ENCODE measurements around the gene SEMA5A.

DNA sequence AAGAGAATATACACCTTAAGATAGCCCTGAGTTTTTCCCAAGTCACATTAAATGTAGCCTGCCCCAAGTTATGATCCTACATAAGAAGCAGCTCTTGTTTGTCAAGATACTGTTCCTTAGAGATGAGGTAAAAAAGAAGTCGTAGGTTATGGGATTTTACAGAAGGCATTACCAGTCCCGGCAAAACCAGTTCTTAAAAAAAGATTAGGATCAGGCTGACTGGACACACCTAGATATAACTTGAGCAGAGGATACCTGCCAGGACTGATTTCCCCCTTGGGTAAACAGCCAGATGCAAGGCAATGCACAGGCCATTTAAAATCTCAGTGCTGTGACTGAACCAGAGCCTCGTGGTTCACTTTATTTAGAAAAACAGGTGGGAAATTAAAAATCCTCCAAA is 14.1 kb upstream of the SEMA5A start:
- TF ChIP-seq, protein P1, sequence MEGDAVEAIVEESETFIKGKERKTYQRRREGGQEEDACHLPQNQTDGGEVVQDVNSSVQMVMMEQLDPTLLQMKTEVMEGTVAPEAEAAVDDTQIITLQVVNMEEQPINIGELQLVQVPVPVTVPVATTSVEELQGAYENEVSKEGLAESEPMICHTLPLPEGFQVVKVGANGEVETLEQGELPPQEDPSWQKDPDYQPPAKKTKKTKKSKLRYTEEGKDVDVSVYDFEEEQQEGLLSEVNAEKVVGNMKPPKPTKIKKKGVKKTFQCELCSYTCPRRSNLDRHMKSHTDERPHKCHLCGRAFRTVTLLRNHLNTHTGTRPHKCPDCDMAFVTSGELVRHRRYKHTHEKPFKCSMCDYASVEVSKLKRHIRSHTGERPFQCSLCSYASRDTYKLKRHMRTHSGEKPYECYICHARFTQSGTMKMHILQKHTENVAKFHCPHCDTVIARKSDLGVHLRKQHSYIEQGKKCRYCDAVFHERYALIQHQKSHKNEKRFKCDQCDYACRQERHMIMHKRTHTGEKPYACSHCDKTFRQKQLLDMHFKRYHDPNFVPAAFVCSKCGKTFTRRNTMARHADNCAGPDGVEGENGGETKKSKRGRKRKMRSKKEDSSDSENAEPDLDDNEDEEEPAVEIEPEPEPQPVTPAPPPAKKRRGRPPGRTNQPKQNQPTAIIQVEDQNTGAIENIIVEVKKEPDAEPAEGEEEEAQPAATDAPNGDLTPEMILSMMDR (IDR thresholded peaks at IDR 0.05; ENCODE audit: low read length): no peak
- TF ChIP-seq EZH2phosphoT487 (IDR thresholded peaks at IDR 0.05; ENCODE audit: low read length): no peak

All from MM.1S (cell line).